Sigmoid colon (tissue), 7 donors: ENCODE results near the gene PAX1. TPM values are rescaled to one million over a fixed set of nuclear protein-coding genes. Genes with fewer than 3 reads are reported as not detected.

Experiments used
- DNase-seq: peaks from one replicate; pipeline ENCODE4 v3.0.0-alpha.2; 2019
- H3K27ac ChIP-seq, 4 donors: fragments of 200-600 bp; sonication (generic); one replicate each; pipeline ENCODE4 v1.5.1; 2016 to 2019; ENCODE audit warnings: mild to moderate bottlenecking in 1 of 4
- H3K27me3 ChIP-seq, 3 donors: fragments of 200-600 bp; sonication (generic); one replicate each; pipeline ENCODE4 v1.5.1; 2019; ENCODE audit warnings: mild to moderate bottlenecking in 1 of 3
- H3K36me3 ChIP-seq, 4 donors: fragments of 200-600 bp; sonication (generic); one replicate each; pipeline ENCODE4 v1.5.1; 2016 to 2019
- H3K4me1 ChIP-seq, 4 donors: fragments of 200-600 bp; sonication (generic); one replicate each; pipeline ENCODE4 v1.5.1; 2017 to 2019
- H3K4me3 ChIP-seq, 4 donors: fragments of 200-600 bp; sonication (generic); one replicate each; pipeline ENCODE4 v1.5.1; 2017 to 2019; ENCODE audit warnings: mild to moderate bottlenecking in 2 of 4, moderate library complexity in 1 of 4
- H3K9me3 ChIP-seq, 4 donors: fragments of 200-600 bp in 3 of 4; sonication (generic) in 3 of 4; one replicate each; pipeline versions ENCODE4 v1.5.1 to v1.6.1; 2013 to 2019
- CTCF ChIP-seq, 4 experiments: fragments of 450-650 bp in 3 of 4; fragments of 200-600 bp in 1 of 4; IDR thresholded peaks; one replicate each; pipeline ENCODE4 v1.5.1; 2016 to 2019; ENCODE audit warnings: antibody characterized with exemption in 4 of 4, mild to moderate bottlenecking in 3 of 4, moderate library complexity in 2 of 4
- EP300 ChIP-seq, 4 donors: sonication (generic); formaldehyde crosslinking; IDR thresholded peaks; one replicate each; pipeline ENCODE4 v1.6.1; 2017; ENCODE audit warnings: antibody characterized with exemption in 4 of 4
- POLR2A ChIP-seq, 2 donors: fragments of 450-650 bp; IDR thresholded peaks; one replicate each; pipeline ENCODE4 v1.6.1; 2016; ENCODE audit warnings: antibody characterized with exemption in 2 of 2, mild to moderate bottlenecking in 2 of 2, moderate library complexity in 2 of 2
- POLR2AphosphoS5 ChIP-seq, 4 donors: sonication (generic); formaldehyde crosslinking; IDR thresholded peaks; one replicate each; pipeline ENCODE4 v1.6.1; 2017; ENCODE audit warnings: antibody characterized with exemption in 4 of 4
- WGBS, 2 donors: extraction: QIAGEN DNeasy Blood & Tissue Kit; methylation state at CpG; one replicate each; pipeline ENCODE4 v1.1.7; 2013; 5-methylcytosine and 5-hydroxymethylcytosine counted together
- intact Hi-C: fragments of 100-400 bp; cut with DNase I; formaldehyde crosslinking; loops from one replicate; pipeline ENCODE4 v1.15.1; 2023
- polyA plus RNA-seq, 3 donors: library from polyadenylated mRNA; stranded (reverse); fragments of 200-250 nt; gene quantifications; one replicate each; pipeline ENCODE4 v1.2.3, GENCODE V29; 2013
- total RNA-seq, 4 donors: library from RNA; depleted of rRNA; stranded (reverse); fragments of >200 nt; gene quantifications; one replicate each; pipeline ENCODE4 v1.1.0, GENCODE V29; 2016
- donor health status: healthy with polysubstance abuse.
- donor health status: Bipolar disorder and iron deficiency.
- donor health status: healthy.

PAX1 gene
- total and polyA plus RNA-seq, 7 donors, result under 0.01 TPM; not detected in 6

- Histone ChIP-seq H3K27me3 (peaks cover 58 to 100% (median 94%) of the 10 kb centered on the region in 3 donors), H3K36me3 (no peaks in the 10 kb centered on the region), H3K4me3 (no peak overlapping the region), H3K27ac (no peak overlapping the region), H3K4me1 (peaks cover 0 to 23% (median 17%) of the 10 kb centered on the region in 4 donors), H3K9me3 (no peaks in the 10 kb centered on the region)
- DNase-seq, result no peak
- TF ChIP-seq POLR2AphosphoS5 (IDR thresholded peaks at IDR 0.05) (no peak), EP300 (IDR thresholded peaks at IDR 0.05) (no peak), POLR2A (IDR thresholded peaks at IDR 0.05) (no peak), CTCF (IDR thresholded peaks at IDR 0.05) (no peak)
- intact Hi-C loops, result no loop called here
- 5 to 11% methylated on average over 43 of the region's 43 CpGs for WGBS, 2 donors
These were observed 3.5 kb downstream of the PAX1 start for GRCh38 chr20:21708738-21709534.

- intact Hi-C loops, result no loop called here
- peaks cover 0 to 26% (median 19%) of the 10 kb centered on the region in 4 donors for H3K4me1 ChIP-seq
- no peaks in the 10 kb centered on the region for H3K36me3 ChIP-seq
- no peak for DNase-seq
- no peak overlapping the region for H3K27ac ChIP-seq
- TF ChIP-seq POLR2A (IDR thresholded peaks at IDR 0.05), result no peak
- TF ChIP-seq EP300 (IDR thresholded peaks at IDR 0.05), result no peak
- no peak for TF ChIP-seq CTCF (IDR thresholded peaks at IDR 0.05)
- TF ChIP-seq POLR2AphosphoS5 (IDR thresholded peaks at IDR 0.05), result no peak
- H3K27me3 ChIP-seq, result peaks cover 56 to 100% (median 94%) of the 10 kb centered on the region in 3 donors
- no peaks in the 10 kb centered on the region for H3K9me3 ChIP-seq
- 4 to 10% methylated on average over 6 of the region's 6 CpGs for WGBS, 2 donors
- no peak overlapping the region for H3K4me3 ChIP-seq
These were observed 4.1 kb downstream of the PAX1 start for GRCh38 chr20:21709535-21709904.

GRCh38 chr20:21710341-21710740 lies 4.9 kb downstream of the PAX1 start:
- Histone ChIP-seq H3K9me3 (no peaks in the 10 kb centered on the region), H3K4me1 (peaks cover 0 to 20% (median 15%) of the 10 kb centered on the region in 4 donors), H3K4me3 (no peak overlapping the region), H3K27ac (no peak overlapping the region), H3K36me3 (no peaks in the 10 kb centered on the region), H3K27me3 (peaks cover 54 to 100% (median 92%) of the 10 kb centered on the region in 3 donors)
- 3 to 9% methylated on average over 3 of the region's 3 CpGs for WGBS, 2 donors
- intact Hi-C loops, result no loop called here
- no peak for DNase-seq
- TF ChIP-seq POLR2AphosphoS5 (IDR thresholded peaks at IDR 0.05) (no peak), POLR2A (IDR thresholded peaks at IDR 0.05) (no peak)

- Histone ChIP-seq H3K4me3 (no peak overlapping the region), H3K4me1 (peaks cover 0 to 14% (median 9%) of the 10 kb centered on the region in 4 donors), H3K27ac (no peak overlapping the region), H3K9me3 (no peaks in the 10 kb centered on the region), H3K27me3 (peaks cover 53 to 100% (median 92%) of the 10 kb centered on the region in 3 donors), H3K36me3 (no peaks in the 10 kb centered on the region)
- TF ChIP-seq EP300 (IDR thresholded peaks at IDR 0.05) (no peak), POLR2A (IDR thresholded peaks at IDR 0.05) (no peak), POLR2AphosphoS5 (IDR thresholded peaks at IDR 0.05) (no peak), CTCF (IDR thresholded peaks at IDR 0.05) (no peak)
- WGBS, 2 donors, result 14 to 24% methylated on average over 5 of the region's 5 CpGs
- DNase-seq, result no peak
- intact Hi-C loops, result no loop called here
These were observed 5.5 kb downstream of the PAX1 start for GRCh38 chr20:21710863-21711431.

- Histone ChIP-seq H3K36me3 (no peaks in the 10 kb centered on the region), H3K9me3 (no peaks in the 10 kb centered on the region), H3K4me3 (no peak overlapping the region), H3K4me1 (peaks cover 0 to 10% (median 2%) of the 10 kb centered on the region in 4 donors), H3K27me3 (peaks cover 45 to 99% (median 89%) of the 10 kb centered on the region in 3 donors), H3K27ac (no peak overlapping the region)
- no peak for DNase-seq
- WGBS, 2 donors, result 5 to 10% methylated on average over 17 of the region's 17 CpGs
- TF ChIP-seq CTCF (IDR thresholded peaks at IDR 0.05), result no peak
- TF ChIP-seq EP300 (IDR thresholded peaks at IDR 0.05), result no peak
- no peak for TF ChIP-seq POLR2A (IDR thresholded peaks at IDR 0.05)
- no peak for TF ChIP-seq POLR2AphosphoS5 (IDR thresholded peaks at IDR 0.05)
- intact Hi-C loops, result no loop called here
These were observed 7.1 kb downstream of the PAX1 start for GRCh38 chr20:21712443-21713059.
